ENCODE results near the gene GALNT15. TPM values are rescaled to one million over a fixed set of nuclear protein-coding genes. Genes with fewer than 3 reads are reported as not detected.
A peak's percentile ranks its signal among the peaks of the same experiment; 100 is the strongest.

Gene GALNT15
- total RNA-seq, 1 donor from 2014 or later, result 0.95 TPM

DNA sequence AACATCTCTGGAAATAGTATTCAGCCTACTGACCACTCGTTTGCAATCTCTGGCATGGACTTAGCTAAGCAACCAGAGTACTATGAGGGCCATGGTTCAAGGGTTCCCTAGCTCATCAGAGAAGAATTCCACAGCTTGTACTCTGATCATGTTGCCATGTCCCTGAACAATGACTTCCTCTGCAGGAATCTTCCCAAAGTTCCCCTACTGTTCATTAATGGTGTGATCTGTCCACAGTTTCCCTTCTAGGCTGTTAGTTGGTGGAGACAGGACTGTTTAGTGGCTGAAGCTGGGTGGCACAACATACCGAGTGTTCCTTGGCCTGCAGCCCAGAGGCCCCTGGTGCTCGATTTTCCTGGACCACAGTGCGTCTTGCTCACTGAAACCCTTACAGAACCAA, 44.4 kb upstream of the GALNT15 start:
- Mint-ChIP-seq H3K27ac (ENCODE audit: unreplicated experiment) (peak overlapping the region; percentile 42), H3K36me3 (ENCODE audit: low read depth, unreplicated experiment) (no peaks in the 10 kb centered on the region), H3K4me1 (ENCODE audit: low read depth, unreplicated experiment) (peaks cover 16% of the 10 kb centered on the region), H3K4me3 (ENCODE audit: unreplicated experiment) (no peak overlapping the region), H3K9me3 (ENCODE audit: unreplicated experiment) (peaks cover 4% of the 10 kb centered on the region), H3K27me3 (ENCODE audit: low read depth, unreplicated experiment) (no peaks in the 10 kb centered on the region)
- Histone ChIP-seq H3K4me3 (ENCODE audit: insufficient read depth, low read depth, low read length) (no peak overlapping the region), H3K4me1 (ENCODE audit: insufficient read depth, low read length) (peaks cover 20% of the 10 kb centered on the region), H3K4me2 (ENCODE audit: low read length) (peak overlapping the region; percentile 37), H3K79me2 (ENCODE audit: insufficient read depth, low read length) (no peaks in the 10 kb centered on the region), H3K9me3 (ENCODE audit: insufficient read depth, low read depth, low read length) (no peaks in the 10 kb centered on the region), H3K9ac (ENCODE audit: low read length) (no peak overlapping the region), H2AFZ (ENCODE audit: low read depth, low read length) (peak overlapping the region; percentile 48), H3K27me3 (ENCODE audit: insufficient read depth, low read length) (no peaks in the 10 kb centered on the region), H3K27ac (ENCODE audit: low read depth, low read length) (peak overlapping the region; percentile 49), H3K36me3 (ENCODE audit: insufficient read depth, low read length) (no peaks in the 10 kb centered on the region), H4K20me1 (ENCODE audit: insufficient read depth, low read length) (no peaks in the 10 kb centered on the region)
- FAIRE-seq (peak; percentile 96), DNase-seq (ENCODE audit: low read depth) (peak; percentile 92)
- TF ChIP-seq EZH2 (IDR thresholded peaks at IDR 0.05; ENCODE audit: insufficient read depth, low read length), result no peak
- TF ChIP-seq, protein P1, sequence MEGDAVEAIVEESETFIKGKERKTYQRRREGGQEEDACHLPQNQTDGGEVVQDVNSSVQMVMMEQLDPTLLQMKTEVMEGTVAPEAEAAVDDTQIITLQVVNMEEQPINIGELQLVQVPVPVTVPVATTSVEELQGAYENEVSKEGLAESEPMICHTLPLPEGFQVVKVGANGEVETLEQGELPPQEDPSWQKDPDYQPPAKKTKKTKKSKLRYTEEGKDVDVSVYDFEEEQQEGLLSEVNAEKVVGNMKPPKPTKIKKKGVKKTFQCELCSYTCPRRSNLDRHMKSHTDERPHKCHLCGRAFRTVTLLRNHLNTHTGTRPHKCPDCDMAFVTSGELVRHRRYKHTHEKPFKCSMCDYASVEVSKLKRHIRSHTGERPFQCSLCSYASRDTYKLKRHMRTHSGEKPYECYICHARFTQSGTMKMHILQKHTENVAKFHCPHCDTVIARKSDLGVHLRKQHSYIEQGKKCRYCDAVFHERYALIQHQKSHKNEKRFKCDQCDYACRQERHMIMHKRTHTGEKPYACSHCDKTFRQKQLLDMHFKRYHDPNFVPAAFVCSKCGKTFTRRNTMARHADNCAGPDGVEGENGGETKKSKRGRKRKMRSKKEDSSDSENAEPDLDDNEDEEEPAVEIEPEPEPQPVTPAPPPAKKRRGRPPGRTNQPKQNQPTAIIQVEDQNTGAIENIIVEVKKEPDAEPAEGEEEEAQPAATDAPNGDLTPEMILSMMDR (IDR thresholded peaks at IDR 0.05; ENCODE audit: insufficient read depth, low read depth, low read length), result no peak

DNA sequence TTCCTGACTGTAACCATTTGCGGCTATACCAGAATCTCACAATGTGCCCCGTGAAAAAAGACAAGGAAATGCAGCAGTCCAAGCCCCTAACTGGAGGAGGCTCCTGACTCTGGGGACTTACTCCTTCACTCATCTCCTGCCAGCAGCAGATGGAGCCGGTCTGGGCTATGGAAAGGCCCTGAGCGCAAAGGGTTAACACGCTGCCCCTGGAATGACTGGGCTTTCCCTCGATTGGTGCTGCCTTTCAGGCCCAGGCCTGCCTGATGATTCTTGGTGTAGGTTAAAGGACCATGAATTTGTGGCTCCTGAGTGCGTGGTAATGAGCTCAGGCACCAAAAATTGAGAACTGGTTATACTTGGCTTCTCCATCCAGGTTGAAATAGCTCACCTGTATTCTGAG, 42.3 kb upstream of the GALNT15 start:
- DNase-seq (ENCODE audit: low read depth), result no peak
- H3K9me3 ChIP-seq (ENCODE audit: insufficient read depth, low read depth, low read length), result no peaks in the 10 kb centered on the region
- H3K4me3 ChIP-seq (ENCODE audit: insufficient read depth, low read depth, low read length), result no peak overlapping the region
- no peak overlapping the region for H3K9ac ChIP-seq (ENCODE audit: low read length)
- peaks cover 8% of the 10 kb centered on the region for H3K9me3 Mint-ChIP-seq (ENCODE audit: unreplicated experiment)
- no peaks in the 10 kb centered on the region for H3K79me2 ChIP-seq (ENCODE audit: insufficient read depth, low read length)
- H4K20me1 ChIP-seq (ENCODE audit: insufficient read depth, low read length), result no peaks in the 10 kb centered on the region
- H3K4me2 ChIP-seq (ENCODE audit: low read length), result no peak overlapping the region
- peaks cover under 1% of the 10 kb centered on the region for H3K36me3 Mint-ChIP-seq (ENCODE audit: low read depth, unreplicated experiment)
- H3K4me3 Mint-ChIP-seq (ENCODE audit: unreplicated experiment), result no peak overlapping the region
- no peak for TF ChIP-seq EZH2 (IDR thresholded peaks at IDR 0.05; ENCODE audit: insufficient read depth, low read length)
- TF ChIP-seq, protein P1 (IDR thresholded peaks at IDR 0.05; ENCODE audit: insufficient read depth, low read depth, low read length), result no peak
- H3K4me1 ChIP-seq (ENCODE audit: insufficient read depth, low read length), result peaks cover 22% of the 10 kb centered on the region
- H3K27ac Mint-ChIP-seq (ENCODE audit: unreplicated experiment), result no peak overlapping the region
- H3K27me3 Mint-ChIP-seq (ENCODE audit: low read depth, unreplicated experiment), result no peaks in the 10 kb centered on the region
- H2AFZ ChIP-seq (ENCODE audit: low read depth, low read length), result no peak overlapping the region
- peaks cover 18% of the 10 kb centered on the region for H3K4me1 Mint-ChIP-seq (ENCODE audit: low read depth, unreplicated experiment)
- H3K27ac ChIP-seq (ENCODE audit: low read depth, low read length), result no peak overlapping the region
- no peaks in the 10 kb centered on the region for H3K36me3 ChIP-seq (ENCODE audit: insufficient read depth, low read length)
- no peak for FAIRE-seq
- no peaks in the 10 kb centered on the region for H3K27me3 ChIP-seq (ENCODE audit: insufficient read depth, low read length)

DNA sequence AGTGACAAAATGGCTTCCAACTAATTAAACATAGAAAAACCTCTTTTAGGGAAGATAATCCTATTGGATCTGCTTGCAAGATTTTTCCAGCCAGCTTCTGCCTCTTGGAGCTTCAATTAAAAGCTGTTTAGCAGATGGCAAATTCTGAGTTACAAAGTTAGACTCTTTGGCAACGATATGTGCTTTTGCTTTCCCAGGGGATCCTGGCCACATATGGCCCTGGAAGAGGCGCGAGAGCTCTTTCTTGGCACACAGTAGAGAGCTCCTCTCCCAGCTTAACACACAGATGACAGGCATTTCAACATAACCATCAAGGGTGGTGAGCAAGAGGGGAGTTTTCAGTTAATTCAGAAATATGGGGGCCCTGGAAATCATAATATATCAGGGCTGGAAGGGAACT, 41.6 kb upstream of the GALNT15 start:
- H3K27ac ChIP-seq (ENCODE audit: low read depth, low read length), result no peak overlapping the region
- H3K27ac Mint-ChIP-seq (ENCODE audit: unreplicated experiment), result no peak overlapping the region

More for the DNA sequence above, 41.6 kb upstream of the GALNT15 start:
- Mint-ChIP-seq H3K9me3 (ENCODE audit: unreplicated experiment) (peaks cover 11% of the 10 kb centered on the region), H3K36me3 (ENCODE audit: low read depth, unreplicated experiment) (peaks cover 2% of the 10 kb centered on the region), H3K27me3 (ENCODE audit: low read depth, unreplicated experiment) (no peaks in the 10 kb centered on the region), H3K4me1 (ENCODE audit: low read depth, unreplicated experiment) (peaks cover 18% of the 10 kb centered on the region), H3K4me3 (ENCODE audit: unreplicated experiment) (no peak overlapping the region)
- FAIRE-seq (no peak), DNase-seq (ENCODE audit: low read depth) (no peak)
- H3K79me2 ChIP-seq (ENCODE audit: insufficient read depth, low read length), result no peaks in the 10 kb centered on the region
- H2AFZ ChIP-seq (ENCODE audit: low read depth, low read length), result no peak overlapping the region
- H3K36me3 ChIP-seq (ENCODE audit: insufficient read depth, low read length), result no peaks in the 10 kb centered on the region
- no peak for TF ChIP-seq EZH2 (IDR thresholded peaks at IDR 0.05; ENCODE audit: insufficient read depth, low read length)
- TF ChIP-seq, protein P1 (IDR thresholded peaks at IDR 0.05; ENCODE audit: insufficient read depth, low read depth, low read length), result no peak
- H3K9me3 ChIP-seq (ENCODE audit: insufficient read depth, low read depth, low read length), result peaks cover 3% of the 10 kb centered on the region
- H3K27me3 ChIP-seq (ENCODE audit: insufficient read depth, low read length), result no peaks in the 10 kb centered on the region
- H4K20me1 ChIP-seq (ENCODE audit: insufficient read depth, low read length), result no peaks in the 10 kb centered on the region
- H3K9ac ChIP-seq (ENCODE audit: low read length), result no peak overlapping the region
- H3K4me3 ChIP-seq (ENCODE audit: insufficient read depth, low read depth, low read length), result no peak overlapping the region
- H3K4me2 ChIP-seq (ENCODE audit: low read length), result no peak overlapping the region
- H3K4me1 ChIP-seq (ENCODE audit: insufficient read depth, low read length), result peaks cover 22% of the 10 kb centered on the region

Measured in astrocyte (in vitro differentiated cells and primary cell).